Muscle layer of colon (tissue), 2 donors: ENCODE results near the gene CD19.

Experiments used
- H3K27ac ChIP-seq: one replicate; pipeline ENCODE4 v1.7.0; 2013; ENCODE audit warnings: low read depth, mild to moderate bottlenecking, low read length, moderate library complexity
- H3K27me3 ChIP-seq, 2 donors: one replicate each; pipeline ENCODE4 v1.7.0; 2013; ENCODE audit warnings: low read length in 2 of 2, mild to moderate bottlenecking in 2 of 2; ENCODE audit not compliant: insufficient read depth in 2 of 2, control insufficient read depth in 1 of 2
- H3K36me3 ChIP-seq: one replicate; pipeline ENCODE4 v1.7.0; 2013; ENCODE audit warnings: mild to moderate bottlenecking, low read length; ENCODE audit not compliant: insufficient read depth
- H3K4me1 ChIP-seq: one replicate; pipeline ENCODE4 v1.7.0; 2013; ENCODE audit warnings: mild to moderate bottlenecking, low read length; ENCODE audit not compliant: insufficient read depth
- H3K4me3 ChIP-seq, 2 donors: one replicate each; pipeline ENCODE4 v1.7.0; 2013; ENCODE audit warnings: low read length in 2 of 2, low read depth in 1 of 2, mild to moderate bottlenecking in 1 of 2, moderate library complexity in 1 of 2
- H3K9ac ChIP-seq: one replicate; pipeline ENCODE4 v1.7.0; 2013; ENCODE audit warnings: low read length
- H3K9me3 ChIP-seq: one replicate; pipeline ENCODE4 v1.7.0; 2013; ENCODE audit warnings: mild to moderate bottlenecking, low read length
- donor health status: abdominal sarcoma.
- donor health status: Adenocarcinoma of cecum.

The CD19 gene

GRCh38 chr16:28898942-28899341 lies 32.8 kb upstream of the CD19 start:
- Histone ChIP-seq H3K27me3 (no peaks in the 10 kb centered on the region), H3K27ac (no peak overlapping the region), H3K9ac (no peak overlapping the region), H3K36me3 (no peaks in the 10 kb centered on the region), H3K9me3 (no peaks in the 10 kb centered on the region), H3K4me1 (no peaks in the 10 kb centered on the region), H3K4me3 (no peak overlapping the region)

GRCh38 chr16:28899882-28900590 lies 31.7 kb upstream of the CD19 start:
- no peak overlapping the region for H3K27ac ChIP-seq
- H3K9ac ChIP-seq, result no peak overlapping the region
- no peak overlapping the region for H3K4me3 ChIP-seq
- no peaks in the 10 kb centered on the region for H3K36me3 ChIP-seq
- H3K4me1 ChIP-seq, result no peaks in the 10 kb centered on the region
- H3K27me3 ChIP-seq, result no peaks in the 10 kb centered on the region
- H3K9me3 ChIP-seq, result no peaks in the 10 kb centered on the region

- Histone ChIP-seq H3K27me3 (no peaks in the 10 kb centered on the region), H3K4me3 (no peak overlapping the region), H3K4me1 (no peaks in the 10 kb centered on the region), H3K9me3 (no peaks in the 10 kb centered on the region), H3K9ac (no peak overlapping the region), H3K27ac (no peak overlapping the region), H3K36me3 (no peaks in the 10 kb centered on the region)
Observed at GRCh38 chr16:28900601-28901000, 31.2 kb upstream of the CD19 start.

GRCh38 chr16:28901862-28902261 lies 29.9 kb upstream of the CD19 start:
- H3K4me3 ChIP-seq, result no peak overlapping the region
- H3K27ac ChIP-seq, result no peak overlapping the region
- H3K36me3 ChIP-seq, result no peaks in the 10 kb centered on the region
- H3K4me1 ChIP-seq, result no peaks in the 10 kb centered on the region
- H3K9me3 ChIP-seq, result no peaks in the 10 kb centered on the region
- no peak overlapping the region for H3K9ac ChIP-seq
- H3K27me3 ChIP-seq, result no peaks in the 10 kb centered on the region

GRCh38 chr16:28902909-28903308 lies 28.9 kb upstream of the CD19 start:
- no peaks in the 10 kb centered on the region for H3K36me3 ChIP-seq
- H3K4me3 ChIP-seq, result no peak overlapping the region
- H3K27ac ChIP-seq, result no peak overlapping the region
- H3K9me3 ChIP-seq, result no peaks in the 10 kb centered on the region
- no peaks in the 10 kb centered on the region for H3K4me1 ChIP-seq
- no peak overlapping the region for H3K9ac ChIP-seq
- H3K27me3 ChIP-seq, result no peaks in the 10 kb centered on the region

- Histone ChIP-seq H3K9me3 (no peaks in the 10 kb centered on the region), H3K4me1 (no peaks in the 10 kb centered on the region), H3K27ac (no peak overlapping the region), H3K4me3 (no peak overlapping the region), H3K27me3 (no peaks in the 10 kb centered on the region), H3K36me3 (peaks cover 3% of the 10 kb centered on the region), H3K9ac (no peak overlapping the region)
Observed at GRCh38 chr16:28903344-28904042, 28.3 kb upstream of the CD19 start.

GRCh38 chr16:28904363-28904762 lies 27.4 kb upstream of the CD19 start:
- H3K27ac ChIP-seq, result no peak overlapping the region

GRCh38 chr16:28904828-28905227 lies 26.9 kb upstream of the CD19 start:
- no peaks in the 10 kb centered on the region for H3K9me3 ChIP-seq
- H3K4me3 ChIP-seq, result no peak overlapping the region
- no peaks in the 10 kb centered on the region for H3K4me1 ChIP-seq
- no peak overlapping the region for H3K27ac ChIP-seq
- H3K9ac ChIP-seq, result no peak overlapping the region
- H3K36me3 ChIP-seq, result peaks cover 3% of the 10 kb centered on the region
- H3K27me3 ChIP-seq, result no peaks in the 10 kb centered on the region

More at GRCh38 chr16:28904363-28904762, 27.4 kb upstream of the CD19 start:
- Histone ChIP-seq H3K4me3 (no peak overlapping the region), H3K9ac (no peak overlapping the region), H3K9me3 (no peaks in the 10 kb centered on the region), H3K36me3 (peaks cover 3% of the 10 kb centered on the region), H3K27me3 (no peaks in the 10 kb centered on the region), H3K4me1 (no peaks in the 10 kb centered on the region)

- Histone ChIP-seq H3K27me3 (no peaks in the 10 kb centered on the region), H3K4me1 (no peaks in the 10 kb centered on the region), H3K4me3 (no peak overlapping the region), H3K9ac (no peak overlapping the region), H3K9me3 (no peaks in the 10 kb centered on the region), H3K36me3 (peaks cover 3% of the 10 kb centered on the region), H3K27ac (no peak overlapping the region)
Observed at GRCh38 chr16:28905229-28905754, 26.5 kb upstream of the CD19 start.

- no peaks in the 10 kb centered on the region for H3K27me3 ChIP-seq
- no peaks in the 10 kb centered on the region for H3K9me3 ChIP-seq
- H3K27ac ChIP-seq, result no peak overlapping the region
- peaks cover 3% of the 10 kb centered on the region for H3K36me3 ChIP-seq
- H3K4me1 ChIP-seq, result no peaks in the 10 kb centered on the region
- H3K4me3 ChIP-seq, result no peak overlapping the region
- no peak overlapping the region for H3K9ac ChIP-seq
Observed at GRCh38 chr16:28905800-28906372, 25.9 kb upstream of the CD19 start.

- Histone ChIP-seq H3K36me3 (peaks cover 7% of the 10 kb centered on the region), H3K9ac (no peak overlapping the region), H3K9me3 (no peaks in the 10 kb centered on the region), H3K27ac (no peak overlapping the region), H3K27me3 (no peaks in the 10 kb centered on the region), H3K4me3 (no peak overlapping the region), H3K4me1 (no peaks in the 10 kb centered on the region)
Observed at GRCh38 chr16:28910086-28911031, 21.4 kb upstream of the CD19 start.
